Measurements from ENCODE around the gene LRIT1.

Gene LRIT1

GRCh38 chr10:84214046-84214572 lies 27.2 kb downstream of the LRIT1 start:
- no peak for DNase-seq

GRCh38 chr10:84213076-84213475 lies 28.3 kb downstream of the LRIT1 start:
- DNase-seq = no peak

DNA sequence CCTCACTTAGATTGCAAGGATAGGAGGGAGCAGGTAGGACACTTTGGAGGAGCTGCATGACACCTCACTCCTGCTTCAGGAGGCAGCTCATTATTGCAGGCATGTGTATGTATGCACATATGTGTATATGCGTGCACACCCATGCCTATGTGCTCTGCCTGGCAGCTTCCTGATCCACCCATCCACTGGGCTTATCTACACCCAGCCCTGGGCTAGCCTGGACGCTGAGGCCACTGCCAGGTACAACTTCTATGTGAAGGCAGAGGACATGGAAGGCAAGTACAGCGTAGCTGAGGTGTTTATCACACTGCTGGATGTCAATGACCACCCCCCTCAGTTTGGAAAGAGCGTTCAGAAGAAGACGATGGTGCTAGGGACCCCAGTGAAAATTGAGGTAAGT lies 29.3 kb downstream of the LRIT1 start:
- DNase-seq = no peak

DNA sequence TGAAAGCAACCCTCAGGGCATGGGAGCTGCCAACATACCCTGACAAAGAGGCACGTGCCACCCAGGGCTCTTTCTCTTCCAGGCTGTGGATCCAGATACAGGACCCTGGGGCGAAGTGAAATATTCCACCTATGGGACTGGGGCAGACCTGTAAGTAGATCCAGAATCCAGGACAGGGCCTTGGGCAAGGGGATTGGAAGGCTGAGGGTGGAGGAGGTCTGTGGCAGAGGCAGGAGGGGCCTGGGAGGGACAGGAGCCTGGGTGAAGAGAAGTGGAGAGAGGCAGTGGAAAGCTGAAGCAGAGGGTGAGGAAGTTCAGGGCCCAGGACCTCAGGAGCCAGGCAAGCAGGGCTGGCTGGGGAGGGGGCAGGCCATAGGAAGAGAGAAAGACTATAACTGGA lies 29.8 kb downstream of the LRIT1 start:
- DNase-seq = no peak

- no peak for DNase-seq
Measured at GRCh38 chr10:84208023-84208422, 33.3 kb downstream of the LRIT1 start.

DNA sequence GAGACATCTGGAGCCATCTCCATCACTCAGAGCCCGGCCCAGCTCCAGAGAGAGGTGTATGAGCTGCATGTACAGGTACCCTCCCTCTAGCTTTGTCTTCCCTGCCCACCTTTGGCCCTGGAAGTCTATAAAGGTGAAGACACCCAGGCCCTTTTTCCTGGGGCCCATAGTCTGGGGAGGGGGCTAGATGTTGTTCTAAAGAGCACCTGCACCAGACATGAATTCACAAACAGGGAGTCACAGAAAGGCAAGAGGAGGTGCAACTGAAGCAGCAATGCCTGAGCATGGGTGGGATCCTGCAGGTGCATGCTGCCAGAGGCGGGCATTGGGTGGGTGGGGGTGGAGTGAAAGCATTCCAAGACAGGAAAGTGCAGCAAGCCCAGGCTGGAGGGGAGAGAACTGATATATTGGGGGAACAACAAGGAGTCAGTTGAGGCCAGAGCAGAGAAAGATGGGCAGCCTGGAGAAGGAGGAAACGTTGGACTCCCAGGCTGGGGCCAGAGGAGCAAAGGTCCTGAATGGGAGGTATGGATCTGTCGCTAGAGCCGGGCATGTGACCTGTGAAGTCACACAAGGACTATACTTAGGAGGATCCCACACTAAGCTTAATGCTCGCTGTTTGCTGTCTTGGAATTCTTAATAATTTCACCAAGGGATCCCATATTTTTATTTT lies 35.4 kb downstream of the LRIT1 start:
- DNase-seq = no peak

DNA sequence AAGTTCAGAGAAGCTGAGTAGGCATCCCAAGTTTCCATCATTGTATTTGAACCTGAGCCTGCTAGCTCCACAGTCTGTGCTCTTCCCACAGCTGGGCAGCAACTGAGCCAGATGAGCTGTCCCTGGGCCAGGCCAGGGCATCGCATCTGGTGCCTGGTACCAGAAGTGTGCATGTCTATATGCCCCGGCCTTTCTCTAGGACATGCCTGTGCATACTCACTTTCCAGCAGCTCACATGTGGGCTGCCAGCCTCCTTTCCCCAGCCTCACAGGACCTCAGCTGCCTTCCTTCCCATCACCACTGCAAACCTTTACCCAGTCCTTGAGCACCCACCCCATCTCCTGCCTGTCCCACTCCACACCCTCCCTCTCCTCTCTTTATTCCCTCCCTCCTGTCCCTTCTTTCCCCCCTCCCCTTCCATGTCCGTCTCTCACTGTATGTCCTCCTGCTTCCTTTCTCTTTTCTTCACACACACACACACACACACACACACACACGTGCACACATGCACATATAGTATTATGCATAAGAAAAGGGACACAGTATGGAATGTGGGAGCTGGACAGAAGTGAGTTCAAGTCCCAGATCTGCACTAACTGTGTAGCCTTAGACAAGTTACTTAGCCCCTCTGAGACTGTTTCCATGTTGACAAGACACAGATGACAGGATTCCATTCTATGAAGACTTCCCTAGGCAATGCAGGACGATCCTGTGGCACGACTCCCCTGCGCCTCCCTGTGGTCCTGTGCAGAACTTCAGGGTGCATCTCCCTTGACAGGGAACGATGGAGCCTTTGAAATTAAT lies 36.1 kb downstream of the LRIT1 start:
- DNase-seq = peak; percentile 30 to 80

DNA sequence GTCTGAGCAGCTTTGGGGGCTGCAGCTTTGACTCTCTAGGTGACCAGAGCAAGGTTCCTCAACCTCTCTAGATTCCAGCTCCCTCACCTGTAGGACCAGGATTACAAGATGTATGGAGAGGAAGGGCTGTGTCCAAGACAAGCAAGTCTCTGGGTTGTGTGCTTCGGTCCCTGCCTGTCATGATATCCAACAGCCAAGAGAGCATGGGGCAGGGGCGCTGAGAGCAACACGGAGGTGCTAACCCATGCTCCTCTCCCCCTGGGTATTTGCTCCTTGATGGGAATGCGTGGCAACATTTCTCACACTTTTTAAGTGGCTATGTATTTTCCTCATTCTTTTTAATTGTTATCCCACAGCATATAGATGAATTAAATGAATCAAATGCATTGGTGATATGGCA lies 36.7 kb downstream of the LRIT1 start:
- no peak for DNase-seq

- DNase-seq = no peak
Measured at GRCh38 chr10:84204122-84204521, 37.2 kb downstream of the LRIT1 start.

DNA sequence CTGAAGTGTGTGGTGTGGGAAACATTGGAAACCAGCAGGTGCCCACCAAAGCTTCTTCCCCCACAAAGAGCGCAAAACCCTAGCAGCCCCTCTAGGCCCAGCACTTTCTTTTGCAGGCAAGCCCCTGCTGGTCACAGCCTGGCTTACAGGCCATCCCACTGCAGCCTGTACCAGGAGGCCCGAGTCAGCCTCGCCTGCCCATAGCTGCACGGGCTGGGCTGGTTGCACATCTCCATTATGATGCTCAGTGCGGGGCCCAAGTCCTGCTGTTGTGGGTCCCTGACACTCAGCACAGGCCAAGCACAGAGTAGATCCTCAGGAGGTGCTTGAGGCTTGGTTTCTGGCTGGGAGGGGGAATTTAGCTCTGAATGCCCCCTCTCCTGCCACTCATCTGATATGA lies 39.0 kb downstream of the LRIT1 start:
- no peak for DNase-seq

GRCh38 chr10:84201682-84202081 lies 39.7 kb downstream of the LRIT1 start:
- no peak for DNase-seq

- DNase-seq = no peak
Measured at GRCh38 chr10:84201244-84201606, 40.1 kb downstream of the LRIT1 start.

GRCh38 chr10:84200537-84201243 lies 40.7 kb downstream of the LRIT1 start:
- DNase-seq = no peak

DNA sequence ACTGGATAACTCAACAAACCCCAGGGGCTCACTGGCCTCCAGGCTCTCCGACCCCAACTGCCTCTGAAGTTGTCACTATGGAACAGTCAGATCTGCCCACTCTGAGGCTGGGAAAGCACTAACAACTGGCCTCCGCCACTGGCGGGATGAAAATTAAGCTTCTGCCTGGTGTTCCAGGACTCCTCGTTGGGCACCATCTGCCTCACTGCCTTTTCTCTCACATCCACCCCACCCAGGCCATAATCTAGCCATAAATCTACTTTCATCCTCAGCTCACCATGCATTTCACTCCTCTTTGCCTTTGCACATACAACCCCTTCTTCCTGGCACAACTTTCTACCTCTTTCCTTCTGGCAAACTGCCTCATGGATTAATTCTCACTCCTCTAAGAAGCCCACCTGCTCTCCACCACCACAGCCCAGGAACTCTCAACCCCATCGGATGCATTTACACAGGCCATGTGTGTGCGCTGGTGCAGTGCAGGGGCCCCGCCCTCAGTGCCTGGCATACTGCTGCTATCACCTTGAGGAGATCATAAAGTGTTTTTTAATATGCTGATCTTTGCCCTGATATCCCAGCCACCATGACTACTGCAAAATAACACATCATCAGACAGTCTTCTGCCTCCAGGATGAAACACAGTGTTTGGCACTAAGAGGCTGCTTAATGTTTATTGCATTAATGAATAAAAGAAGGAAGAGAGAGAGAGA lies 43.0 kb downstream of the LRIT1 start:
- DNase-seq = no peak

GRCh38 chr10:84197643-84198042 lies 43.7 kb downstream of the LRIT1 start:
- no peak for DNase-seq

GRCh38 chr10:84196941-84197340 lies 44.4 kb downstream of the LRIT1 start:
- DNase-seq = no peak

DNA sequence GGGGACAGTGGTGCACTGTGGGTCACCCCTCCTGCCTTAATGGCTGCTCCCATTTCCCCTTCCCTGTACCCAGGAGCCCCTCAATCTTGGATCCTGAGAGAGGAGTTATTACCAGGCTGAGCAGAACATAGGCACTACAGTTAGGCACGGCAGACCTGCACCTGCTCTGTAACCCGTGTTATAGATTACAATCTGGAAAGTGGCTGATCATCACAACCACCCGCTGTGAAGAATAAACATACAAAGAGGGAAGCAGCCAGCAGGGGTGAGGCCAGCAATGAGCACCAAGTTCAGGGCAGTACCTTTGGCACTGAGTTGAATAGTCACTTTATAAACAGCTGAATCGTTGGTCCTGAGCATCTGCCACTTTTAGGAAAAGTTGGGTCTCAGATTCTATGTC lies 45.3 kb downstream of the LRIT1 start:
- no peak for DNase-seq

GRCh38 chr10:84195044-84195830 lies 46.1 kb downstream of the LRIT1 start:
- DNase-seq = no peak

GRCh38 chr10:84194424-84195043 lies 46.8 kb downstream of the LRIT1 start, which contains the start of gene CDHR1:
Gene CDHR1 (plus strand): TSS chr10:84194537. CDS start chr10:84194761, 224 bp downstream.
- no peak for DNase-seq

DNA sequence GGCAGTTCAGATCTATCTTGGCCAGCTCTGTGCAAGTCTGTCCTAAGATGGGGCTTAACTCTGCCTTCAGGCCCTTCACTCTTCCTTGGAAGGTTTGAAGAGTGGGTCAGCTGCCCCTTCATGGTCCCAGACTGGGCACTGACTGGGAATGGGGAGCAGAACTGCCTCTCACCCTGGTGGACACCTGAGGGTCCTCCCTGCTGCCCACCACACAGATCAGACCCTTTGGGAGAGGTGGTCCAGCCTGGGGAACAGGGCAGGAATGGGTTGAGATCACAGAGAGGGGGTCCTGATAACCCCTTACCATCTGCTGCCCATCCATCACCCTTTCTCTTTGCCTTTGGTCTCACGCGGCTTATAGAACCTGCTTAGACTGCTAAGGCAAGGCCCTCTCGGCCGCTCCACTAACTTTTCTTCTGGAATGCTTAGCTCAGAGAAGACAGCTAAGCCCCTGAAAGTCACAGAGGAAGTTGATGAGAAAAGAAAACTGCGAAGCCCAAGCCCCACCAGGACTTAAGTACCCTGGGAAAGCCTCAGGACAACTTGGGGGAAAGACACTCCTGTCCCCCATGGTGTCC lies 47.4 kb downstream of the LRIT1 start:
- DNase-seq = no peak

GRCh38 chr10:84193327-84193726 lies 48.0 kb downstream of the LRIT1 start:
- no peak for DNase-seq
